OCI-LY3 (cell line): Measurements from ENCODE around the gene NTHL1.

Experiments
- H2AFZ ChIP-seq: fragments of 200-600, 300-600 bp; shearing (Covaris generic); 2 replicates; pipeline ENCODE4 v1.6.0; 2014; ENCODE audit warnings: antibody characterized with exemption, low read depth, low read length
- H3K27ac ChIP-seq: fragments of 200-600, 300-600 bp; sonication (generic); 2 replicates; pipeline ENCODE4 v1.5.1; 2014; ENCODE audit warnings: mild to moderate bottlenecking, low read length, moderate library complexity, mixed read lengths
- H3K27me3 ChIP-seq: fragments of 200-600, 300-600 bp; sonication (generic); 2 replicates; pipeline ENCODE4 v1.6.1; 2014; ENCODE audit warnings: low read depth, low read length, mixed read lengths
- H3K36me3 ChIP-seq: fragments of 200-600, 300-600 bp; sonication (generic); replicated peaks from 2 replicates; pipeline ENCODE3; 2014; ENCODE audit warnings: low read depth, low read length, mixed read lengths
- H3K4me1 ChIP-seq: fragments of 300-600, 200-600 bp; sonication (generic); 2 replicates; pipeline ENCODE4 v1.6.1; 2014; ENCODE audit warnings: low read length, mixed read lengths
- H3K4me2 ChIP-seq: fragments of 200-600, 300-600 bp; sonication (generic); 2 replicates; pipeline ENCODE4 v1.6.1; 2014; ENCODE audit warnings: low read length, mixed read lengths
- H3K4me3 ChIP-seq: fragments of 300-600, 200-600 bp; sonication (generic); 2 replicates; pipeline ENCODE4 v1.5.1; 2014; ENCODE audit warnings: antibody characterized with exemption, mild to moderate bottlenecking, low read length, moderate library complexity
- H3K79me2 ChIP-seq: fragments of 300-600, 200-600 bp; shearing (Covaris generic); 2 replicates; pipeline ENCODE4 v1.6.1; 2014; ENCODE audit warnings: mild to moderate bottlenecking, low read length, mixed read lengths
- H3K9ac ChIP-seq: fragments of 300-600, 200-600 bp; shearing (Covaris generic); 2 replicates; pipeline ENCODE4 v1.6.0; 2014; ENCODE audit warnings: mild to moderate bottlenecking, low read length, moderate library complexity
- H3K9me3 ChIP-seq: fragments of 200-600, 300-600 bp; shearing (Covaris generic); 2 replicates; pipeline ENCODE4 v1.6.1; 2014; ENCODE audit warnings: low read length, mixed read lengths; ENCODE audit not compliant: insufficient read depth
- H4K20me1 ChIP-seq: fragments of 200-600, 300-600 bp; sonication (generic); 2 replicates; pipeline ENCODE4 v1.6.1; 2016; ENCODE audit warnings: low read length, mixed read lengths; ENCODE audit not compliant: insufficient read depth
- CTCF ChIP-seq: fragments of 200-600, 300-600 bp; sonication (generic); IDR thresholded peaks from 2 replicates; pipeline ENCODE4 v1.5.1; 2014; ENCODE audit warnings: antibody characterized with exemption, low read length, low read depth
- EZH2phosphoT487 ChIP-seq: fragments of 200-600 bp; shearing (Covaris generic); IDR thresholded peaks from 2 replicates; pipeline ENCODE4 v1.6.1; 2018; ENCODE audit warnings: antibody characterized with exemption, mixed run types, low read depth

The NTHL1 gene

GRCh38 chr16:2040041-2040786 is 7.4 kb downstream of the NTHL1 start:
- H2AFZ ChIP-seq: no peak overlapping the region
- no peak overlapping the region for H3K4me2 ChIP-seq
- no peaks in the 10 kb centered on the region for H3K27me3 ChIP-seq
- no peaks in the 10 kb centered on the region for H4K20me1 ChIP-seq
- no peaks in the 10 kb centered on the region for H3K79me2 ChIP-seq
- H3K27ac ChIP-seq: no peak overlapping the region
- H3K9me3 ChIP-seq: no peaks in the 10 kb centered on the region
- peaks cover 13% of the 10 kb centered on the region for H3K4me1 ChIP-seq
- no peak overlapping the region for H3K4me3 ChIP-seq
- TF ChIP-seq EZH2phosphoT487: no peak
- TF ChIP-seq CTCF: no peak
- H3K36me3 ChIP-seq: no peaks in the 10 kb centered on the region
- H3K9ac ChIP-seq: no peak overlapping the region

- Histone ChIP-seq H3K4me1 (peaks cover 11% of the 10 kb centered on the region), H3K27ac (no peak overlapping the region), H3K36me3 (no peaks in the 10 kb centered on the region), H3K9ac (no peak overlapping the region), H3K9me3 (no peaks in the 10 kb centered on the region), H3K4me3 (no peak overlapping the region), H2AFZ (no peak overlapping the region), H3K79me2 (no peaks in the 10 kb centered on the region), H3K27me3 (no peaks in the 10 kb centered on the region), H3K4me2 (no peak overlapping the region), H4K20me1 (no peaks in the 10 kb centered on the region)
- TF ChIP-seq CTCF (no peak), EZH2phosphoT487 (no peak)
Measured at GRCh38 chr16:2039274-2040031, 8.2 kb downstream of the NTHL1 start.

GRCh38 chr16:2038382-2039231 is 9.0 kb downstream of the NTHL1 start:
- H3K4me2 ChIP-seq: no peak overlapping the region
- H3K27ac ChIP-seq: no peak overlapping the region
- TF ChIP-seq CTCF (no peak), EZH2phosphoT487 (no peak)
- H3K9ac ChIP-seq: no peak overlapping the region
- no peaks in the 10 kb centered on the region for H3K9me3 ChIP-seq
- H2AFZ ChIP-seq: no peak overlapping the region
- no peak overlapping the region for H3K4me3 ChIP-seq
- peaks cover 3% of the 10 kb centered on the region for H3K4me1 ChIP-seq
- no peaks in the 10 kb centered on the region for H3K36me3 ChIP-seq
- H3K79me2 ChIP-seq: no peaks in the 10 kb centered on the region
- H3K27me3 ChIP-seq: no peaks in the 10 kb centered on the region
- H4K20me1 ChIP-seq: no peaks in the 10 kb centered on the region
